ENCODE data around the gene VWA3A.
"Not testable (repeated sequence)": the region's sequence is repeated elsewhere in the genome, so short reads cannot be mapped to it uniquely, and the experiment has no call there.

VWA3A gene, protein sequence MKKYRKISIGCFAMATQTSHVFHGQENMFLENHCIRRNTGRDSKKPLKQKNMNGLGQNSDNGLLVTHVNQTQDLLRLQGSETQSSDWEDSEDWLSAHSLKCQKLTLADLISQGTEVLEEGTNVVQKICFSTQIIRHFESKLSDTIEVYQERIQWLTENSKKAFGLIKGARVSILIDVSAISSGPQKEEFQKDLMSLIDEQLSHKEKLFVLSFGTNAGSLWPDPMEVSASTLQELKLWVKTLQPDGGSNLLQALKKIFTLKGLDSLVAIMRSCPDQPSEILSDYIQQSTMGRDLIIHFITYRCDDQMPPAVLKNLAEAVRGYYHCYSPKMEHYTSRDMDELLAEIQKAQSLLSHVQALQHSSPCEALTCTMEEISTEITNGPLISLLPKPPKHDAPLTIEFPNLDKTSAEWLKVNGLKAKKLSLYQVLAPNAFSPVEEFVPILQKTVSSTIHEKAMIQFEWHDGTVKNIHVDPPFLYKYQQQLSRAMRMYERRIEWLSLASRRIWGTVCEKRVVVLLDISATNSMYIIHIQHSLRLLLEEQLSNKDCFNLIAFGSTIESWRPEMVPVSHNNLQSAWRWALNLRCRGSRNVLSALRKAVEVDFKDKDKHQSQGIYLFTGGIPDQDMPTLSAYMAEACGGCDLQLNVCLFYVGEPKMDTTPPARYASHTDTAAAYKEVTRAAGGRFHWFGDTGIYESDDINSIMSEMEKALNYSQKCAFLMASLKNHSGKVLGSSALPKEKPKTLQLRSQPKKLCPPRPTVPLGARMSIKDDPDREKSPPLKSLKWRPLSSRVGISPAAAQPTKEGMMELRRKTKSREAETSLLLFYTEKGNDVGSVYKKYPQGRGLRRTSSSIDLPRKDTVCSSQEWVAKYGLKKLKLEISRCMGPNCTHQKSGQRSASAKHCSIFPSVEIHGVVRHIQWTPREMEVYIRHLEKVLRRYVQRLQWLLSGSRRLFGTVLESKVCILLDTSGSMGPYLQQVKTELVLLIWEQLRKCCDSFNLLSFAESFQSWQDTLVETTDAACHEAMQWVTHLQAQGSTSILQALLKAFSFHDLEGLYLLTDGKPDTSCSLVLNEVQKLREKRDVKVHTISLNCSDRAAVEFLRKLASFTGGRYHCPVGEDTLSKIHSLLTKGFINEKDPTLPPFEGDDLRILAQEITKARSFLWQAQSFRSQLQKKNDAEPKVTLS

DNA sequence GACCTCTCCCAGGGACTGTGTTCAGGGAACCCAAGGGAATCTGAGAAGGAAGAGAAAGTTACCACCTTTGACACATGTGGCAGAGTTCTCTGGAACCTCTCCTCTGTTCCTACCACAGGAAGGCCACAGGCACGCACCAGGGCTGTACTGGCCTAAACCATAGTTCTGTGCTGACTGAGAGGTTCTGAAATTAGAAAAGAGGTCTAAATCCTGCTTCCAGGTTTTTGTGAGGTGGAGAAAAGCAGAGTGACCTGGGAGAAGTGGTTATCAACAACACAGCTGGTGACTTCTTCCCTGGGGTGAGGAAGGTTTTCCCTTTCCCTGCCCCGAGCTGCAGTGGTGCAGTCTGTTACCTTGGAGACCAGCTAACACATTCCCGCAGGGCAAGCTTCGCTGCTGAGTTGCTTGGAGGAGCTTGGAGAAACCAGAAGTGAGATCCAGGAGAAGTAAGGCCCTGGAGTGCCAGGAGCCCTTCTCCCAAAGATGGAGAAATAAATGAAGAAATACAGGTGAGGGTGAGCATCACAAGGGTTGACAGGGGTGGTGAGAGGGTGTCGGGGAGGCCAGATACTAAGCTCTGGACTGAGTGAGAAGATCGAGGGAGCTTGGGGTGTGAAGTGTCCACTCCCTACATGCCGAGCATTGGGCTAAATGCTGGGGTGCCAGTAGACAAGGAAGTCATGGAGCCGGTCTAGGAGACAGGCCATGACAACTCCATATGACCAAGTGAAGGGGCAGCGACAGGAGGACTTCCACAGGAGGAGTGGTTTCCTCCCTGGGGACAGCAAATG is at the start of gene VWA3A:
Gene VWA3A (plus strand): TSS at position 399 of the 791 bp plus-strand sequence. CDS start 97 bp downstream, at position 496.
- no peak for DNase-seq (ENCODE audit: low read depth in 3 of 3)

DNA sequence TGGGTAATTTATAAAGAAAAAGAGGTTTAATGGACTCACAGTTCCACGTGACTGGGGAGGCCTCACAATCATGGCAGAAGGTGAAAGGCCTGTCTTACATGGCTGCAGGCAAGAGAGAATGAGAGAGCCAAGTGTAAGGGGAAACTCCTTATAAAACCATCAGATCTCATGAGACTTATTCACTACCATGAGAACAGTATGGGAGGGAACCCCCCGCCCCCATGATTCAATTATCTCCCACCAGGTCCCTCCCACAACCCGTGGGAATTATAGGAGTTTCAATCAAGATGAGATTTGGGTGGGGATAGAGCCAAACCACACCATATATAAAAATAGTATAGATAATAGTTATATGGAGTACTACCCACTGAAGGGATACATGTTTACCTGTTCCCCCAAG is 48.5 kb upstream of the VWA3A start:
- not testable (repeated sequence) for DNase-seq (ENCODE audit: low read depth in 3 of 3)

- DNase-seq (ENCODE audit: low read depth in 3 of 3), result not testable (repeated sequence)
These were observed 46.5 kb upstream of the VWA3A start for GRCh38 chr16:22045888-22046287.

DNA sequence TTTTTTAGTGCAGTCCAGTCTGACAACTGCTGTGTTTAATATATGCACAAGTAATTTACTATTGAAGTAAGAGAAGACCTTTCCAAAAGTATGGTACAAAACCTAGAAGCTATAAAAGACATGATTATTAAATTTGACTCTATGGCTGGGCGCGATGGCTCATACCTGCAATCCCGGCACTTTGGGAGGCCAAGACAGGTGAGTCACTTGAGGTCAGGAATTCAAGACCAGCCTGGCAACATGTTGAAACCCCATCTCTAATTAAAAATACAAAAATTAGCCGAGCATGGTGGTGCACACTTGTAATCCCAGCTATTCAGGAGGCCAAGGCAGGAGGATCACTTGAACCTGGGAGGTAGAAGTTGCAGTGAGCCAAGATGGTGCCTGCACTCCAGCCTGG is 41.4 kb upstream of the VWA3A start:
- DNase-seq (ENCODE audit: low read depth in 3 of 3), result no peak

GRCh38 chr16:22052980-22053379 is 39.4 kb upstream of the VWA3A start:
- DNase-seq (ENCODE audit: low read depth in 3 of 3), result no peak

DNA sequence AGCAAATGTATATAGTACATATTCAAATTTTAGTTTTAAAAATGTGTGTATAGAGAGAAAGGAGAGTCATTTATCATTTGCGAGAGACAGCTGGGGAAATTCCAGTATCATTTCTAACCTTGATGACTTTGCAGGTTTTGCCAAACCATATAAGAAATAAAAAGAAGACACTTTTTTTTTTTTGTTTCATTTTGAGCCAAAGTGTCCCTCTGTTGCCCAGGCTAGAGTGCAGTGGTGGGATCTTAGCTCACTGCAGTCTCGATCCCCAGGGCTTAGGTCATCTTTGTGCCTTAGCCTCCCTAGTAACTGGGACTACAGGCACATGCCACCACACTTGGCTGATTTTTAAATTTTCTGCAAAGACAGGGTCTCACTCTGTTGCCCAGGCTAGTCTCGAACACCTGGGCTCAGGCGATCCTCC is 38.4 kb upstream of the VWA3A start:
- no peak for DNase-seq (ENCODE audit: low read depth in 3 of 3)

- no peak for DNase-seq (ENCODE audit: low read depth in 3 of 3)
These were observed 37.3 kb upstream of the VWA3A start for GRCh38 chr16:22054847-22055590.

DNA sequence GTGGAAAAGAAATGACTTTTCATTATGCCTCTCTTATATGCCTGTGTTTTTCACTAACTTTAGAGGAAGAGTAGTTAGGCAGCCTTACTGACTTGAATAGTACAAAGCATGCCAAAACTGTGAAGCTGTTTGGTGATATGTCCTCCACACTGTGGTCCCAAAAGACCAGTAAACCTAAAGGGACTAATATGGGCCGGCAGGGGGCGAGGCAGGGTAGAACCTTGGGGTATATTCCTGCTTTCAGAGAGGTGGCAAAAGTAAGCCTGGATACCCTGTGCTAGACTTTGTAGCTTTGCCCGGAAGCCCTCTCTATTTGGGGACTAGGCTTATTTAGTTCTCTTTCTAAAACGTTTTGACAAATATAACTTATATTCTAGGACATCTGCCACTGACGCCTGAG is 36.5 kb upstream of the VWA3A start:
- no peak for DNase-seq (ENCODE audit: low read depth in 3 of 3)

DNA sequence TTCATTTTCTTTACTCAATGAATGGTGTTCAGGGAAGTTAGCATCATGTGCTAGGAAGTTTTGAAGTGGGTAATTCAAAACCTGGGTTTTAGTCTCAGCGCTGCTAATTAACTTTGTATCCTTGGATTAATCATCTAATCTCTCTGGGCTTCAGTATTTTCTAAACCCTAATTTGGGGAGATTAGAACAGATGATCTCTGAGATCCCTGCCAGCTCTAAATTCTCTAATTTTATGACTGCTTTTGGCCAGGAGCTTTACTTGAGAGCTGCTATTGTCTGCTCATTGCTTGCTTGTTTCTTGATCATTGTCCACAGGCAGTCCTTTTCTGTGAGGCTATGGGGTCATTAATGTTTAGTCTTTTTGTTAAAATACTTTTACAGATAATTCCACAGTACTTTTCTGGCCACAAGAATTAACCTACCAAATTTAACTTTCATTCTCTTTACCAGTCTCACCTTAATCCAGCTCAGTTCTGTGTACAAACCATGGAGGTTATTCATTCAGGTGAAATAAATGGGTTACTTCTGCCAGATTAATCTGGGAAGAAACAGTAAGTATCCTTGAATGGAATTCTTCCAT is 28.4 kb upstream of the VWA3A start:
- DNase-seq (ENCODE audit: low read depth in 3 of 3), result no peak

DNA sequence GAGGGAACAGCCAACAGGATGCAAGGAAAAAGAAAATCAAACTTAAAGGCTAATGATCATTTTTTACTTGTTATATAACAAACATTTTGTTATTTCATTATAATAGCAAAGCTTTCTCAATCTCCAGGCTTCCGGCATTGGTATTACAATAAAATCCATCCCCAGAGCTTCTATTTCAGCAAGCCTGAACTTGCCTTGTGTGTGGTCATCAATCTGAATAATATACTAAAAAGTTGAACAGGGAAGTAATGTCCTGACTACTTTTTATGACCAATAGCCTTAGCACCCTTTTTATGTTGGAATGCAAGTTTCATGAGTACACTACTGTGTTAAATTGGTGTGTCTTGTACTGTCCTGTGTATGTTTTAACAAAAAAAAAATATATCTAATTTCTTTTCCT is 27.1 kb upstream of the VWA3A start:
- no peak for DNase-seq (ENCODE audit: low read depth in 3 of 3)

DNA sequence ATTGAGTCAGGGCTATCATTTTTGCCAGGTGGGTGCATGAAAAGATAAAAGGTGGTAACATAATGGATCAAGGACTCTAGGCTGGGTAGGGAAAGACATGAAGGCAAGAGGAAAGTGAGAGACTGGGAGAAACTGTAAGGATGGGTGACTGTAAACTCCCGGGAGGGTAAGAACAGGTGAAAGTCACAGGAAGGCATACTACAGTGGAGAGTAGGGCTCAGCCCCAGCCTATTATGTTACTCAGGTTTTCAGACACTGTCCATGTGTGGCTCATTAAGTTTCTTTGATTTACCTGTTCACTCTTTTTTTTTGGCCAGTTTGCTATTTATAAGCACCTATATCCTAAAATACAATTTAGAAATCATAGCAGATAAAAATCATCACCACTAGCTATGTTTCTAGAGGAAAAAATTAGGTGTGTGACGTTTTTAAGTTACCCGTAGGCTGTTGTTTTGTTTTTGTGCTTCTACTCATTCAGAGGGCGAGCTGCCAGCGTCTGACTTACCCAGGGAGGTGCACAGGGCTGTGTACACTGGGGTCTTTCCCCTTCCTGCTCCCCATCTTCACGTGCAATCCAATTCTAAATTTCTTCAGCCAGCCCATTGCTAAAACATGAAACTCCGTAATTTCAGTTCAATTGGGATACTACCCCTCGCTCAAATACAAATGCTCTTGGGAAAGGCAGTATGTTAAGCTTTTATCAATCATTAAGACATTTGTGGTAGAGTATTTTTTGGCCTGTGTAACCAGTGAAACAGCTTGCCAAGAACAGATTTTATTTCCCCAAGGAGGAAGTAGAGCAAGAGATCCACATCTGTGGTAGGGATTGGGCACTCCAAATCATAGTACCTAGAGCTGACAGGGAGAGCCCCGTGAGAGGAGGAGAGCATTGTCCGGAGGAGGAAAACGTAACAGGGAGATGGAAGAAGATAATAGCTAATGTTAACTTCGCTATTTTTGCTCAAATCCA is 21.7 kb upstream of the VWA3A start:
- DNase-seq (ENCODE audit: low read depth in 3 of 3), result no peak

- no peak for DNase-seq (ENCODE audit: low read depth in 3 of 3)
These were observed 20.9 kb upstream of the VWA3A start for GRCh38 chr16:22071331-22071910.

GRCh38 chr16:22073350-22073749 is 19.0 kb upstream of the VWA3A start:
- no peak for DNase-seq (ENCODE audit: low read depth in 3 of 3)

GRCh38 chr16:22075043-22075757 is 17.1 kb upstream of the VWA3A start:
- no peak for DNase-seq (ENCODE audit: low read depth in 3 of 3)

DNA sequence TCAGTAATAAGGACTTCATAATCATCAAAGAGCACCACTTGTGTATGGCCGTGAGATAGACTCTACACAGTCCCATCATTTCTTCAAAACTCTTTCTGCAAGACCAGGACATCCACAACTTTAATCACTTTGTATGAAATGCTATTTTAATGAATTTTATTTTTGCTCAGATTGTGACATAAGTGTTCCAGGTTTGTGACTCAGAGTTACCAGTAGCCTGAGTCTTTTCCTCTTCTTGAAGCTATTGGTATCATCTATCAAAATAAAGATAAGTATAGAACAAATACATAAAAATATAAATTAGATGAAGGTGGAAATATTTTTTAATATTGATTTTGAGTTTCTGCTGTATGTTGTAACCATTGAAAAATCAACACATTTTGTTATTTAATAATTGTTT is 16.6 kb upstream of the VWA3A start:
- DNase-seq (ENCODE audit: low read depth in 3 of 3), result no peak

DNA sequence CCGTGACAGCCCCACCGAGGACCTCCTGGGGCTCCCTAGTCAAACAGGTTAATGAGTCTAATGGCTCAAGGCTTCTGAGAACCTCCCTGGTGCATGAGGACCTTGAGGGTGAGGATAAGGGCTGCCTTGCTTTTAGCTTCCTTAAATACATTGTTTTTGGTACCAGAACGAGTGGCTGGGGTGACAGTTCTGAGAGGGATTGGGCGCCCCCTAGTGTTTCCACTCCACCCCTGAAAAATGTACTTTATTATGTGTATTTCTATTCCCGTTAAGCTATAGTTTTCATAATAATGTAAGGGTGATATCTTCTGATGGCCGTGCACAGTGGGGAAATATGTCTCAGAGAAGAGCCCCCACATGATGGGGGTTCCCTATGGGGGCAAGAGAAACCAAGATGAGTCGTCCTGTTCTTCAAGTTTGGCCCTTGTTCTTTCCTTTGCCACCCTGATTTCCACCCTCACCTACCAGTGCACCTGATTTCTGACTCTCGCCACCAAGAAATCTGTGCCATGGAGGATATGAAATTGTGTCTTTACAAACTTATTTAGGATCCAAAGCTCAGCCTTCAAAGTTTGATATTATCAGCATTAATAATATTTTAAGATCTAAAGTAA is 14.5 kb upstream of the VWA3A start:
- DNase-seq (ENCODE audit: low read depth in 3 of 3), result peak; percentile 48 to 65 (median 57)

- no peak for DNase-seq (ENCODE audit: low read depth in 3 of 3)
These were observed 13.7 kb upstream of the VWA3A start for GRCh38 chr16:22078656-22079055.

- DNase-seq (ENCODE audit: low read depth in 3 of 3), result no peak
These were observed 11.3 kb upstream of the VWA3A start for GRCh38 chr16:22081050-22081449.
